A549 (cell line): ENCODE results near the gene CKS2.

Experiments used
- EHF ChIP-seq: fragments of 250-450 bp; sonication (Bioruptor Pico); IDR thresholded peaks from 2 replicates; pipeline ENCODE4 v1.5.0; 2020; ENCODE audit warnings: mild to moderate bottlenecking
- POLR2A ChIP-seq: IDR thresholded peaks from 2 replicates; pipeline ENCODE4 v1.6.1; 2012; ENCODE audit warnings: mild to moderate bottlenecking, low read length
- TF ChIP-seq, protein P1 (sequence below): fragments of >200 bp; sonication (Bioruptor Twin); formaldehyde crosslinking; IDR thresholded peaks from 3 replicates; pipeline ENCODE4 v1.5.1; 2016

DNA sequence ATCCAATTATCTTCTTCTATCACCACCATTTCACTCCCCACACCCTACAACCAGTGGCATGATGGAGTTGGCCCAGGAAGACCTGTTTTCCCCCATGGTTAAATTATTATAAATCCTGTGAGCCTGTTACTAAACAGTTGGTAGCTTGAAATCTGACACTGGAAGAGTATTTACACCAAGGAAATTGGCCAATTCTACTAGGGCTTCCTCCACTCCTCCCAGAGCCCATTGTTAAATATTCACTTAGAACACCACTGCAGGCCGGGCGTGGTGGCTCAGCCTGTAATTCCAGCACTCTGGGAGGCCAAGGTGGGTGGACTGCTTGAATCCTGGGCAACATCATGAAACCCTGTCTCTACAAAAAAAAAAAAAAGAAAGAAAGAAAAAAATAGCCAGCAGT is 32.4 kb upstream of the CKS2 start:
- TF ChIP-seq POLR2A (no peak), EHF (CRISPR knock-in tag) (no peak)
- TF ChIP-seq, protein P1, sequence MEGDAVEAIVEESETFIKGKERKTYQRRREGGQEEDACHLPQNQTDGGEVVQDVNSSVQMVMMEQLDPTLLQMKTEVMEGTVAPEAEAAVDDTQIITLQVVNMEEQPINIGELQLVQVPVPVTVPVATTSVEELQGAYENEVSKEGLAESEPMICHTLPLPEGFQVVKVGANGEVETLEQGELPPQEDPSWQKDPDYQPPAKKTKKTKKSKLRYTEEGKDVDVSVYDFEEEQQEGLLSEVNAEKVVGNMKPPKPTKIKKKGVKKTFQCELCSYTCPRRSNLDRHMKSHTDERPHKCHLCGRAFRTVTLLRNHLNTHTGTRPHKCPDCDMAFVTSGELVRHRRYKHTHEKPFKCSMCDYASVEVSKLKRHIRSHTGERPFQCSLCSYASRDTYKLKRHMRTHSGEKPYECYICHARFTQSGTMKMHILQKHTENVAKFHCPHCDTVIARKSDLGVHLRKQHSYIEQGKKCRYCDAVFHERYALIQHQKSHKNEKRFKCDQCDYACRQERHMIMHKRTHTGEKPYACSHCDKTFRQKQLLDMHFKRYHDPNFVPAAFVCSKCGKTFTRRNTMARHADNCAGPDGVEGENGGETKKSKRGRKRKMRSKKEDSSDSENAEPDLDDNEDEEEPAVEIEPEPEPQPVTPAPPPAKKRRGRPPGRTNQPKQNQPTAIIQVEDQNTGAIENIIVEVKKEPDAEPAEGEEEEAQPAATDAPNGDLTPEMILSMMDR, result no peak
